ENCODE data around the gene FBXW11. TPM values are rescaled to one million over a fixed set of nuclear protein-coding genes. Genes with fewer than 3 reads are reported as not detected.

FBXW11 gene
- total and polyA plus RNA-seq, 2 of the 8 experiments (the other 6 are each of a cell fraction or from before 2014, with no cell fraction given), result 45.0 to 75.6 TPM

GRCh38 chr5:171813270-171813669 is 193.2 kb downstream of the FBXW11 start:
- H3K4ac ChIP-seq (replicated peaks; ENCODE audit: insufficient read length, low read depth, low read length), result no peak overlapping the region
- H3K4me1 ChIP-seq (replicated peaks in 1 of 4; ENCODE audit: control insufficient read depth in 3 of 4, insufficient read depth in 4 of 4, low read length in 3 of 4), result no peaks in the 10 kb centered on the region
- H2BK12ac ChIP-seq (ENCODE audit: low read depth, low read length), result no peak overlapping the region
- H3K56ac ChIP-seq (replicated peaks; ENCODE audit: insufficient read length, low read depth, low read length), result no peak overlapping the region
- H2AFZ ChIP-seq (ENCODE audit: low read length), result no peak overlapping the region
- no peaks in the 10 kb centered on the region for H3K79me1 ChIP-seq (ENCODE audit: low read depth, low read length)
- H4K20me1 ChIP-seq (replicated peaks in 1 of 2; ENCODE audit: control insufficient read depth in 1 of 2, insufficient read depth in 2 of 2, low read length in 2 of 2), result no peaks in the 10 kb centered on the region
- H2BK5ac ChIP-seq (ENCODE audit: low read depth, low read length), result no peak overlapping the region
- H2AK5ac ChIP-seq (ENCODE audit: low read depth, low read length), result no peak overlapping the region
- no peak overlapping the region for H4K8ac ChIP-seq (ENCODE audit: extremely low read depth, insufficient read depth, low read length)
- H3K23ac ChIP-seq (ENCODE audit: insufficient read length), result no peak overlapping the region
- ChIA-PET POLR2A (ENCODE audit: partially characterized antibody) (no interaction called here), CTCF (ENCODE audit: partially characterized antibody) (no interaction called here)
- H2BK120ac ChIP-seq (replicated peaks; ENCODE audit: low read depth, low read length), result no peak overlapping the region
- no peak overlapping the region for H3K4me2 ChIP-seq (ENCODE audit: insufficient read depth in 1 of 2, low read depth in 2 of 2, low read length in 2 of 2)
- 84% methylated on average over 4 of the region's 4 CpGs; no CpG with 5 or more reads in 1 of the 2 experiments for WGBS, 2 experiments (ENCODE audit: extremely low coverage in 1 of 2, insufficient coverage in 1 of 2, insufficient read length in 1 of 2, insufficient replicate concordance in 2 of 2, low coverage in 1 of 2, low lambda C conversion rate in 2 of 2, missing lambda C conversion rate in 1 of 2)
- H3K27ac ChIP-seq (ENCODE audit: low read depth, low read length), result no peak overlapping the region
- DNase-seq (ENCODE audit: low read depth in 1 of 2, low spot score in 2 of 2), result no peak
- FAIRE-seq, result no peak
- no peaks in the 10 kb centered on the region for H3K79me2 ChIP-seq (ENCODE audit: control insufficient read depth in 1 of 2, insufficient read depth in 2 of 2, low read length in 2 of 2)
- no peaks in the 10 kb centered on the region; a peak in 1 of 4 replicates for H3K9me3 ChIP-seq (ENCODE audit: insufficient read depth in 2 of 2, low read depth in 1 of 2, low read length in 1 of 2)
- no peak overlapping the region for H4K5ac ChIP-seq (ENCODE audit: insufficient read length, low read depth, low read length)
- no peak overlapping the region for H3K18ac ChIP-seq (ENCODE audit: extremely low read depth, low read length)
- H3K9ac ChIP-seq (replicated peaks in 1 of 4; ENCODE audit: extremely low read depth in 1 of 4, low read depth in 3 of 4, low read length in 3 of 4), result no peak overlapping the region
- H3K4me3 ChIP-seq (ENCODE audit: extremely low read depth in 1 of 4, insufficient read depth in 2 of 4, low read depth in 3 of 4, low read length in 4 of 4), result no peak overlapping the region
- H3K23me2 ChIP-seq (ENCODE audit: low read depth, low read length), result no peaks in the 10 kb centered on the region
- no peak overlapping the region for H4K91ac ChIP-seq (replicated peaks; ENCODE audit: insufficient read length, low read length)
- no peak overlapping the region for H3K14ac ChIP-seq (ENCODE audit: insufficient read length)
- H3K36me3 ChIP-seq (ENCODE audit: control insufficient read depth in 2 of 4, insufficient read depth in 4 of 4, low read length in 3 of 4), result no peaks in the 10 kb centered on the region
- peaks cover 0 to 3% (median 0%) of the 10 kb centered on the region in 4 experiments; a peak in 2 of 7 replicates for H3K27me3 ChIP-seq (replicated peaks in 1 of 4; ENCODE audit: control insufficient read depth in 3 of 4, extremely low read depth in 1 of 4, insufficient read depth in 3 of 4, low read length in 3 of 4)
- H2BK15ac ChIP-seq (ENCODE audit: low read length), result no peak overlapping the region
- H2BK20ac ChIP-seq (ENCODE audit: low read length), result no peak overlapping the region
- TF ChIP-seq RAD21 (IDR thresholded peaks at IDR 0.05 in 1 of 2, conservative IDR thresholded peaks at IDR 0.05 in 1 of 2; ENCODE audit: low read depth in 2 of 2, low read length in 2 of 2), result no peak
- no peak for TF ChIP-seq ZNF274 (IDR thresholded peaks at IDR 0.05; ENCODE audit: borderline replicate concordance, extremely low read depth, low read length)

Data from H1 (cell line).